HepG2 (cell line): ENCODE measurements around the gene COBL. TPM values are rescaled to one million over a fixed set of nuclear protein-coding genes. Genes with fewer than 3 reads are reported as not detected.

Experiments used
- ATAC-seq: fragments of 200-7000 bp; cut with Tn5 transposase; 3 replicates; pipeline ENCODE4 v1.9.1; 2020; ENCODE audit warnings: mild to moderate bottlenecking, moderate library complexity
- BruUV-seq: library from RNA; stranded (reverse); fragments of 400-500 nt; replicated peaks from 2 replicates; lab custom pipeline; 2021; lab: Mats Ljungman, UMichigan
- CTCF ChIA-PET: fragments of 300-600 bp; formaldehyde crosslinking; extraction: SDS; loops from one replicate; lab custom pipeline; 2021; ENCODE audit warnings: low total read pairs, inconsistent platforms, low intra/inter-chr PET ratio; lab: Yijun Ruan, JAX
- POLR2A ChIA-PET: fragments of 350-600 bp; sonication (Branson Sonifier 250); formaldehyde crosslinking; loops from one replicate; lab custom pipeline; 2020; ENCODE audit warnings: antibody characterized with exemption, inconsistent platforms; lab: Yijun Ruan, JAX
- DNase-seq: peaks from one replicate; pipeline ENCODE4 v3.0.0-alpha.2; 2015; ENCODE audit warnings: low spot score
- FAIRE-seq: peaks from 3 replicates; lab custom pipeline; 2011; peaks lifted over from hg19 to GRCh38; lab: Jason Lieb, UNC
- H2AFZ ChIP-seq: one replicate; pipeline ENCODE4 v1.6.1; 2011; ENCODE audit warnings: low read length, inconsistent platforms
- H3K27ac ChIP-seq: fragments of 300-600 bp; 3 replicates; pipeline ENCODE4 v1.8.0; 2011; ENCODE audit warnings: mixed run types, mild to moderate bottlenecking, mixed read lengths, low read length, inconsistent platforms; ENCODE audit not compliant: insufficient read depth; ENCODE audit errors: extremely low read length
- H3K27me3 ChIP-seq, 2 experiments: fragments of 200-600 bp in 1 of 2; 2 replicates in 1 of 2; 3 replicates in 1 of 2; pipeline versions ENCODE4 v1.6.0 to v1.8.0; 2011; ENCODE audit warnings: low read length in 2 of 2, mild to moderate bottlenecking in 2 of 2, moderate library complexity in 2 of 2, inconsistent platforms in 1 of 2; ENCODE audit not compliant: insufficient read depth in 2 of 2, control insufficient read depth in 1 of 2
- H3K36me3 ChIP-seq, 2 experiments: fragments of 200-600 bp in 1 of 2; replicated peaks in 1 of 2; 2 replicates in 1 of 2; 3 replicates in 1 of 2; pipeline versions ENCODE4 v1.5.1 to v1.8.0; 2011; ENCODE audit warnings: low read length in 2 of 2, inconsistent platforms in 1 of 2; ENCODE audit not compliant: insufficient read depth in 2 of 2, control insufficient read depth in 1 of 2
- H3K4me1 ChIP-seq: 2 replicates; pipeline ENCODE4 v1.5.1; 2012; ENCODE audit warnings: low read length, inconsistent platforms; ENCODE audit not compliant: insufficient read depth
- H3K4me2 ChIP-seq: 2 replicates; pipeline ENCODE4 v1.6.0; 2011; ENCODE audit warnings: low read depth, low read length, inconsistent platforms
- H3K4me3 ChIP-seq, 3 experiments: fragments of 200-600 bp in 1 of 3; sonication (generic), shearing (Covaris generic) in 1 of 3; replicated peaks in 1 of 3; 2 replicates each; pipeline ENCODE4 v1.5.1; 2011 to 2016; ENCODE audit warnings: low read length in 3 of 3, inconsistent platforms in 2 of 3, low read depth in 2 of 3, mild to moderate bottlenecking in 2 of 3, control low read depth in 1 of 3, mixed read lengths in 1 of 3; ENCODE audit not compliant: insufficient read depth in 1 of 3
- H3K79me2 ChIP-seq: one replicate; pipeline ENCODE4 v1.6.1; 2011; ENCODE audit warnings: low read length, inconsistent platforms; ENCODE audit not compliant: insufficient read depth
- H3K9ac ChIP-seq: 2 replicates; pipeline ENCODE4 v1.6.0; 2011; ENCODE audit warnings: mild to moderate bottlenecking, low read depth, low read length, inconsistent platforms; ENCODE audit not compliant: insufficient read depth
- H3K9me3 ChIP-seq: 2 replicates; pipeline ENCODE4 v1.5.1; 2012; ENCODE audit warnings: mild to moderate bottlenecking, low read length
- H4K20me1 ChIP-seq: 2 replicates; pipeline ENCODE4 v1.6.0; 2011; ENCODE audit warnings: inconsistent platforms, mild to moderate bottlenecking, low read length, moderate library complexity; ENCODE audit not compliant: insufficient read depth
- FOXO4 ChIP-seq: sonication (generic); formaldehyde crosslinking; conservative IDR thresholded peaks from 2 replicates; pipeline ENCODE4 v1.8.1; 2023; ENCODE audit warnings: missing genetic modification reagents
- GATAD1 ChIP-seq: IDR thresholded peaks from 2 replicates; pipeline ENCODE4 v1.6.1; 2016; ENCODE audit warnings: missing genetic modification reagents, missing compliant biosample characterization
- GLMP ChIP-seq: sonication (generic); formaldehyde crosslinking; IDR thresholded peaks from 2 replicates; pipeline ENCODE4 v1.9.0; 2021; ENCODE audit warnings: missing genetic modification reagents, mild to moderate bottlenecking, borderline replicate concordance
- HMG20B ChIP-seq: conservative IDR thresholded peaks from 2 replicates; pipeline ENCODE4 v1.6.1; 2016; ENCODE audit warnings: missing genetic modification reagents, missing compliant biosample characterization
- PHF20 ChIP-seq: sonication (generic); formaldehyde crosslinking; IDR thresholded peaks from 2 replicates; pipeline ENCODE4 v1.5.0; 2020; ENCODE audit warnings: mild to moderate bottlenecking, missing genetic modification reagents
- POLR2AphosphoS2 ChIP-seq: IDR thresholded peaks from 2 replicates; pipeline ENCODE4 v1.6.1; 2011; ENCODE audit warnings: low read depth, low read length, improper control_type of control experiment
- SMYD3 ChIP-seq: sonication (generic); formaldehyde crosslinking; IDR thresholded peaks from 2 replicates; pipeline ENCODE4 v1.8.1; 2023; ENCODE audit warnings: mild to moderate bottlenecking, missing genetic modification reagents
- SPEN ChIP-seq: sonication (generic); formaldehyde crosslinking; IDR thresholded peaks from 2 replicates; pipeline ENCODE4 v1.5.1; 2020; ENCODE audit warnings: low read depth, mild to moderate bottlenecking, missing genetic modification reagents
- SRSF1 ChIP-seq: fragments of 200-400 bp; formaldehyde crosslinking; optimal IDR thresholded peaks from 2 replicates; pipeline ENCODE3; 2017; ENCODE audit warnings: mild to moderate bottlenecking, low read depth, low read length, moderate library complexity
- ZBTB42 ChIP-seq: sonication (generic); formaldehyde crosslinking; IDR thresholded peaks from 2 replicates; pipeline ENCODE4 v1.5.0; 2020; ENCODE audit warnings: mild to moderate bottlenecking, missing genetic modification reagents
- ZFAT ChIP-seq: sonication (generic); formaldehyde crosslinking; conservative IDR thresholded peaks from 2 replicates; pipeline ENCODE4 v1.8.1; 2023; ENCODE audit warnings: missing genetic modification reagents, inconsistent platforms
- ZNF431 ChIP-seq: sonication (generic); formaldehyde crosslinking; IDR thresholded peaks from 2 replicates; pipeline ENCODE4 v1.9.0; 2022; ENCODE audit warnings: missing genetic modification reagents, low read depth, mild to moderate bottlenecking, borderline replicate concordance
- ZNF589 ChIP-seq: sonication (generic); formaldehyde crosslinking; conservative IDR thresholded peaks from 2 replicates; pipeline ENCODE4 v1.8.0; 2022; ENCODE audit warnings: mild to moderate bottlenecking, moderate library complexity, missing genetic modification reagents
- WGBS: methylation state at CpG from one replicate; pipeline ENCODE4 v1.1.6; 2017; ENCODE audit warnings: low lambda C conversion rate; 5-methylcytosine and 5-hydroxymethylcytosine counted together
- in situ Hi-C: cut with HindIII; loops from 2 replicates; pipeline ENCODE4 v1.10.0; 2017; ENCODE audit warnings: low pct_unique_long_range_greater_than_20kb; ENCODE audit not compliant: extremely low pct_ligation_motif_present
- intact Hi-C: fragments of 100-400 bp; cut with micrococcal nuclease; formaldehyde crosslinking; loops from one replicate; pipeline ENCODE4 v1.10.0; 2022; ENCODE audit not compliant: unreplicated experiment
- polyA plus RNA-seq, 8 experiments: library from polyadenylated mRNA; depleted of rRNA in 3 of 8; stranded (reverse) in 7 of 8; unstranded in 1 of 8; fragments of >200 nt; fragmentation: Illumina TruSeq in 4 of 8; extraction: Trizol in 4 of 8; gene quantifications; 2 replicates each; pipeline versions ENCODE4 v1.2.1 to v1.2.3, GENCODE V29; 2011 to 2016; ENCODE audit warnings: low read depth in 4 of 8, missing spikeins in 1 of 8, mixed read lengths in 1 of 8; ENCODE audit not compliant: insufficient read depth in 1 of 8
- total RNA-seq, 5 experiments: library from RNA; depleted of rRNA; stranded (reverse); fragments of >200 nt; fragmentation: Illumina TruSeq; extraction: Trizol; gene quantifications; 2 replicates each; pipeline ENCODE4 v1.2.3, GENCODE V29; 2016; ENCODE audit warnings: low read depth in 1 of 5
- TF ChIP-seq, protein P1 (sequence below): IDR thresholded peaks from 2 replicates; pipeline ENCODE4 v1.6.1; 2012; ENCODE audit warnings: low read depth, low read length, improper control_type of control experiment
- TF ChIP-seq, protein P2 (sequence below): sonication (generic); formaldehyde crosslinking; IDR thresholded peaks from 2 replicates; pipeline ENCODE4 v1.8.1; 2022; ENCODE audit warnings: low read depth, mild to moderate bottlenecking, missing genetic modification reagents
- TF ChIP-seq, protein P3 (sequence below): sonication (generic); formaldehyde crosslinking; IDR thresholded peaks from 2 replicates; pipeline ENCODE4 v1.5.0; 2020; ENCODE audit warnings: mild to moderate bottlenecking, missing genetic modification reagents, borderline replicate concordance

Gene COBL
- total and polyA plus RNA-seq, 2 of the 13 experiments (the other 11 are each of a cell fraction or from before 2014, with no cell fraction given): 3.8 to 4.9 TPM

DNA sequence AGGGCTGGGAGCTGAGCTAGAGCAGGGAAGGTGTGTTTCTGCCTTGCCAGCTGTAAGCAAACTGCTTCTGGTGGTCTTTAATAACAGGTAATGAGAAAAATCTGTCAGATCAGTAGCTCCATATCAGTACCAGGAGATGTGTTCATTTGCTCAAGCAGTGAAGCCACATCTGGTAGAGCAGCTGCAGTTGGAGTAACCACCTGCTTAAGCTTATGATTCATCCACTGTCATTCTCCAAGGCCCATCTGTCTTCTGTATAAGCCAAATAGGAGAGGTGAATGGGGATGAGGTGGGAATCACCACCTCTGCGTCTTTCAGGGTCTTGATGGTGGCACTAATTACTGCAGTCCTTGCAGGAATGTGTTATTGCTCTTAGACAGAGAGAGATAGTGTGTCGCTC is 18.4 kb upstream of the COBL start:
- no TSS peak for BruUV-seq
- no peak overlapping the region for H3K9ac ChIP-seq
- in situ Hi-C loops: no loop called here
- ATAC-seq (no peak), FAIRE-seq (no peak), DNase-seq (no peak)
- H3K4me2 ChIP-seq: no peak overlapping the region
- TF ChIP-seq ZBTB42 (CRISPR knock-in tag) (no peak), HMG20B (CRISPR knock-in tag) (no peak), POLR2AphosphoS2 (no peak), ZNF431 (CRISPR knock-in tag) (no peak), GATAD1 (no peak), ZFAT (CRISPR knock-in tag) (no peak), PHF20 (CRISPR knock-in tag) (no peak), SMYD3 (CRISPR knock-in tag) (no peak), SRSF1 (no peak), FOXO4 (CRISPR knock-in tag) (no peak), GLMP (CRISPR knock-in tag) (no peak), ZNF589 (CRISPR knock-in tag) (no peak), SPEN (CRISPR knock-in tag) (no peak)
- TF ChIP-seq, protein P1, sequence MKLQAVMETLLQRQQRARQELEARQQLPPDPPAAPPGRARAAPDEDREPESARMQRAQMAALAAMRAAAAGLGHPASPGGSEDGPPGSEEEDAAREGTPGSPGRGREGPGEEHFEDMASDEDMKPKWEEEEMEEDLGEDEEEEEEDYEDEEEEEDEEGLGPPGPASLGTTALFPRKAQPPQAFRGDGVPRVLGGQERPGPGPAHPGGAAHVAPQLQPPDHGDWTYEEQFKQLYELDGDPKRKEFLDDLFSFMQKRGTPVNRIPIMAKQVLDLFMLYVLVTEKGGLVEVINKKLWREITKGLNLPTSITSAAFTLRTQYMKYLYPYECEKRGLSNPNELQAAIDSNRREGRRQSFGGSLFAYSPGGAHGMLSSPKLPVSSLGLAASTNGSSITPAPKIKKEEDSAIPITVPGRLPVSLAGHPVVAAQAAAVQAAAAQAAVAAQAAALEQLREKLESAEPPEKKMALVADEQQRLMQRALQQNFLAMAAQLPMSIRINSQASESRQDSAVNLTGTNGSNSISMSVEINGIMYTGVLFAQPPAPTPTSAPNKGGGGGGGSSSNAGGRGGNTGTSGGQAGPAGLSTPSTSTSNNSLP: no peak
- TF ChIP-seq, protein P2, sequence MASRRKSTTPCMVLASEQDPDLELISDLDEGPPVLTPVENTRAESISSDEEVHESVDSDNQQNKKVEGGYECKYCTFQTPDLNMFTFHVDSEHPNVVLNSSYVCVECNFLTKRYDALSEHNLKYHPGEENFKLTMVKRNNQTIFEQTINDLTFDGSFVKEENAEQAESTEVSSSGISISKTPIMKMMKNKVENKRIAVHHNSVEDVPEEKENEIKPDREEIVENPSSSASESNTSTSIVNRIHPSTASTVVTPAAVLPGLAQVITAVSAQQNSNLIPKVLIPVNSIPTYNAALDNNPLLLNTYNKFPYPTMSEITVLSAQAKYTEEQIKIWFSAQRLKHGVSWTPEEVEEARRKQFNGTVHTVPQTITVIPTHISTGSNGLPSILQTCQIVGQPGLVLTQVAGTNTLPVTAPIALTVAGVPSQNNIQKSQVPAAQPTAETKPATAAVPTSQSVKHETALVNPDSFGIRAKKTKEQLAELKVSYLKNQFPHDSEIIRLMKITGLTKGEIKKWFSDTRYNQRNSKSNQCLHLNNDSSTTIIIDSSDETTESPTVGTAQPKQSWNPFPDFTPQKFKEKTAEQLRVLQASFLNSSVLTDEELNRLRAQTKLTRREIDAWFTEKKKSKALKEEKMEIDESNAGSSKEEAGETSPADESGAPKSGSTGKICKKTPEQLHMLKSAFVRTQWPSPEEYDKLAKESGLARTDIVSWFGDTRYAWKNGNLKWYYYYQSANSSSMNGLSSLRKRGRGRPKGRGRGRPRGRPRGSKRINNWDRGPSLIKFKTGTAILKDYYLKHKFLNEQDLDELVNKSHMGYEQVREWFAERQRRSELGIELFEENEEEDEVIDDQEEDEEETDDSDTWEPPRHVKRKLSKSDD: no peak
- TF ChIP-seq, protein P3, sequence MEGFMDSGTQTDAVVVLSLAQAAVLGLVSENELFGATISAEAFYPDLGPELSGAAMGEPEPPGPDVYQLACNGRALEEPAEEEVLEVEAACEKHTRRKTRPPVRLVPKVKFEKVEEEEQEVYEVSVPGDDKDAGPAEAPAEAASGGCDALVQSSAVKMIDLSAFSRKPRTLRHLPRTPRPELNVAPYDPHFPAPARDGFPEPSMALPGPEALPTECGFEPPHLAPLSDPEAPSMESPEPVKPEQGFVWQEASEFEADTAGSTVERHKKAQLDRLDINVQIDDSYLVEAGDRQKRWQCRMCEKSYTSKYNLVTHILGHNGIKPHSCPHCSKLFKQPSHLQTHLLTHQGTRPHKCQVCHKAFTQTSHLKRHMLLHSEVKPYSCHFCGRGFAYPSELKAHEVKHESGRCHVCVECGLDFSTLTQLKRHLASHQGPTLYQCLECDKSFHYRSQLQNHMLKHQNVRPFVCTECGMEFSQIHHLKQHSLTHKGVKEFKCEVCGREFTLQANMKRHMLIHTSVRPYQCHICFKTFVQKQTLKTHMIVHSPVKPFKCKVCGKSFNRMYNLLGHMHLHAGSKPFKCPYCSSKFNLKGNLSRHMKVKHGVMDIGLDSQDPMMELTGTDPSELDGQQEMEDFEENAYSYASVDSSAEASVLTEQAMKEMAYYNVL: no peak
- H3K79me2 ChIP-seq: no peaks in the 10 kb centered on the region
- H2AFZ ChIP-seq: no peak overlapping the region
- no peaks in the 10 kb centered on the region for H3K36me3 ChIP-seq
- no peaks in the 10 kb centered on the region for H3K9me3 ChIP-seq
- peaks cover 12% of the 10 kb centered on the region for H3K4me1 ChIP-seq
- no peak overlapping the region for H3K4me3 ChIP-seq
- H3K27me3 ChIP-seq: no peaks in the 10 kb centered on the region
- no peaks in the 10 kb centered on the region for H4K20me1 ChIP-seq
- ChIA-PET CTCF (no interaction called here), POLR2A (no interaction called here)
- 63% methylated on average over 1 of the region's 2 CpGs for WGBS
- no peak overlapping the region for H3K27ac ChIP-seq
- intact Hi-C loops: no loop called here
